Measurements from ENCODE around the gene SLC10A6. TPM values are rescaled to one million over a fixed set of nuclear protein-coding genes. Genes with fewer than 3 reads are reported as not detected.

The SLC10A6 gene
- total RNA-seq, 1 experiment from 2014 or later, result not detected

DNA sequence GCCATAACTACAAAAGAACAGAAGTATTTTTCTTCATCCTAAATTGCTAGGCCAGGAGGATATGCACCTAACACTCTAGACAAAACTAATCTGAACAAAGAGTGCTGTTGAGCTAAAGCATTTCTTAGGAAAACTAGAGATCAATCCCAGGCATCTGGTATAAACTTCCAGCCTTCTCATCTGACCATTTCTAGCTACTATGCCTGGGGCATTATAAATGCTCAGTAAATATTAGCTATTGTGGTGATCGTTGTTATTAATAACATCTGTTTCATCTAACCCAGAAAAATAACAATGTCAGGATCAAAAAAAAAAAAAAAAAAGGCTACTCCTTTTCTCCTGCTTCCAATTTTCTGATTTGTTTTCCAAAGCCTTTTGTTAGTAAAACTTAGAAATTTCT lies 7.7 kb upstream of the SLC10A6 start:
- Histone ChIP-seq H3K4me2 (ENCODE audit: low read length) (peak overlapping the region; percentile 72), H3K27ac (ENCODE audit: low read length) (peak overlapping the region; percentile 60), H3K79me2 (ENCODE audit: low read length) (no peaks in the 10 kb centered on the region), H3F3A (ENCODE audit: low read length, unreplicated experiment) (no peaks in the 10 kb centered on the region), H3K9ac (ENCODE audit: low read length) (no peak overlapping the region), H2AFZ (ENCODE audit: low read length) (no peak overlapping the region), H3K4me3 (ENCODE audit: low read length) (no peak overlapping the region), H3K9me3 (ENCODE audit: low read length) (no peaks in the 10 kb centered on the region), H4K20me1 (ENCODE audit: low read length) (no peaks in the 10 kb centered on the region), H3K27me3 (ENCODE audit: low read length) (no peaks in the 10 kb centered on the region), H3K4me1 (ENCODE audit: insufficient read depth, low read length) (peaks cover 35% of the 10 kb centered on the region), H3K36me3 (ENCODE audit: low read depth, low read length) (no peaks in the 10 kb centered on the region), H3K9me2 (replicated peaks; ENCODE audit: low read length) (no peaks in the 10 kb centered on the region)
- ATAC-seq (no peak), DNase-seq (peak; percentile 22)
- BruUV-seq (replicated peaks), result no TSS peak
- ChIA-PET CTCF (no interaction called here), POLR2A (ENCODE audit: unreplicated experiment) (no interaction called here)
- intact Hi-C loops (cut with micrococcal nuclease), result loop anchor here (2.0 kb wide), 1 partner anchor 38 kb away; no protein-coding TSS in a partner anchor
- TF ChIP-seq EZH2phosphoT487 (IDR thresholded peaks at IDR 0.05; ENCODE audit: borderline replicate concordance, low read length), result no peak
- TF ChIP-seq, protein P1, sequence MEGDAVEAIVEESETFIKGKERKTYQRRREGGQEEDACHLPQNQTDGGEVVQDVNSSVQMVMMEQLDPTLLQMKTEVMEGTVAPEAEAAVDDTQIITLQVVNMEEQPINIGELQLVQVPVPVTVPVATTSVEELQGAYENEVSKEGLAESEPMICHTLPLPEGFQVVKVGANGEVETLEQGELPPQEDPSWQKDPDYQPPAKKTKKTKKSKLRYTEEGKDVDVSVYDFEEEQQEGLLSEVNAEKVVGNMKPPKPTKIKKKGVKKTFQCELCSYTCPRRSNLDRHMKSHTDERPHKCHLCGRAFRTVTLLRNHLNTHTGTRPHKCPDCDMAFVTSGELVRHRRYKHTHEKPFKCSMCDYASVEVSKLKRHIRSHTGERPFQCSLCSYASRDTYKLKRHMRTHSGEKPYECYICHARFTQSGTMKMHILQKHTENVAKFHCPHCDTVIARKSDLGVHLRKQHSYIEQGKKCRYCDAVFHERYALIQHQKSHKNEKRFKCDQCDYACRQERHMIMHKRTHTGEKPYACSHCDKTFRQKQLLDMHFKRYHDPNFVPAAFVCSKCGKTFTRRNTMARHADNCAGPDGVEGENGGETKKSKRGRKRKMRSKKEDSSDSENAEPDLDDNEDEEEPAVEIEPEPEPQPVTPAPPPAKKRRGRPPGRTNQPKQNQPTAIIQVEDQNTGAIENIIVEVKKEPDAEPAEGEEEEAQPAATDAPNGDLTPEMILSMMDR (conservative IDR thresholded peaks at IDR 0.05; ENCODE audit: low read depth, low read length), result no peak
- TF ChIP-seq EZH2 (IDR thresholded peaks at IDR 0.05; ENCODE audit: low read length, unreplicated experiment), result no peak

GRCh38 chr4:86855572-86855971 lies 6.4 kb upstream of the SLC10A6 start:
- Histone ChIP-seq H3K9ac (ENCODE audit: low read length) (no peak overlapping the region), H3F3A (ENCODE audit: low read length, unreplicated experiment) (no peaks in the 10 kb centered on the region), H3K4me1 (ENCODE audit: insufficient read depth, low read length) (peaks cover 35% of the 10 kb centered on the region), H4K20me1 (ENCODE audit: low read length) (no peaks in the 10 kb centered on the region), H3K27ac (ENCODE audit: low read length) (peak overlapping the region; percentile 60), H3K4me3 (ENCODE audit: low read length) (peak overlapping the region; percentile 25; the same call in 1 of the 2 replicates), H2AFZ (ENCODE audit: low read length) (no peak overlapping the region), H3K4me2 (ENCODE audit: low read length) (peak overlapping the region; percentile 72), H3K9me3 (ENCODE audit: low read length) (no peaks in the 10 kb centered on the region), H3K36me3 (ENCODE audit: low read depth, low read length) (no peaks in the 10 kb centered on the region), H3K27me3 (ENCODE audit: low read length) (no peaks in the 10 kb centered on the region), H3K79me2 (ENCODE audit: low read length) (no peaks in the 10 kb centered on the region), H3K9me2 (replicated peaks; ENCODE audit: low read length) (no peaks in the 10 kb centered on the region)
- CTCF ChIA-PET, result no interaction called here
- TF ChIP-seq EZH2phosphoT487 (IDR thresholded peaks at IDR 0.05; ENCODE audit: borderline replicate concordance, low read length) (no peak), EZH2 (IDR thresholded peaks at IDR 0.05; ENCODE audit: low read length, unreplicated experiment) (no peak)
- TF ChIP-seq, protein P1 (conservative IDR thresholded peaks at IDR 0.05; ENCODE audit: low read depth, low read length), result peak; percentile 20; the same call in 1 of the 2 replicates
- intact Hi-C loops (cut with micrococcal nuclease), result no loop called here
- BruUV-seq (replicated peaks), result no TSS peak
- ATAC-seq (peak; percentile 88), DNase-seq (peak; percentile 74)
- POLR2A ChIA-PET (ENCODE audit: unreplicated experiment), result interaction anchor here (0.7 kb wide), 1 partner anchor 1861 kb away, joined by 3 read pairs; no protein-coding TSS in a partner anchor

GRCh38 chr4:86853209-86853608 lies 4.0 kb upstream of the SLC10A6 start:
- H3F3A ChIP-seq (ENCODE audit: low read length, unreplicated experiment), result no peaks in the 10 kb centered on the region
- ChIA-PET POLR2A (ENCODE audit: unreplicated experiment) (no interaction called here), CTCF (no interaction called here)
- no peak overlapping the region for H3K4me2 ChIP-seq (ENCODE audit: low read length)
- H3K9me3 ChIP-seq (ENCODE audit: low read length), result no peaks in the 10 kb centered on the region
- no peaks in the 10 kb centered on the region for H3K36me3 ChIP-seq (ENCODE audit: low read depth, low read length)
- no peaks in the 10 kb centered on the region for H3K79me2 ChIP-seq (ENCODE audit: low read length)
- no TSS peak for BruUV-seq (replicated peaks)
- TF ChIP-seq EZH2phosphoT487 (IDR thresholded peaks at IDR 0.05; ENCODE audit: borderline replicate concordance, low read length), result no peak
- H4K20me1 ChIP-seq (ENCODE audit: low read length), result no peaks in the 10 kb centered on the region
- DNase-seq (no peak), ATAC-seq (no peak)
- no peak overlapping the region for H3K27ac ChIP-seq (ENCODE audit: low read length)
- no peak overlapping the region for H3K9ac ChIP-seq (ENCODE audit: low read length)
- H2AFZ ChIP-seq (ENCODE audit: low read length), result no peak overlapping the region
- no peak overlapping the region for H3K4me3 ChIP-seq (ENCODE audit: low read length)
- H3K27me3 ChIP-seq (ENCODE audit: low read length), result no peaks in the 10 kb centered on the region
- intact Hi-C loops (cut with micrococcal nuclease), result no loop called here
- no peaks in the 10 kb centered on the region for H3K9me2 ChIP-seq (replicated peaks; ENCODE audit: low read length)
- peaks cover 36% of the 10 kb centered on the region for H3K4me1 ChIP-seq (ENCODE audit: insufficient read depth, low read length)

All from PC-3 (cell line).